RWPE2 (cell line): ENCODE data around the gene LPIN3.

Experiments used
- ATAC-seq: fragments of 200-7000 bp; cut with Tn5 transposase; 3 replicates; pipeline ENCODE4 v1.9.1; 2021; ENCODE audit warnings: low read depth
- DNase-seq: peaks from one replicate; pipeline ENCODE4 v3.0.0-alpha.2; 2020; ENCODE audit warnings: low spot score
- H3K27ac ChIP-seq: fragments of 450-650 bp; 2 replicates; pipeline ENCODE4 v1.5.1; 2017; ENCODE audit warnings: mild to moderate bottlenecking; ENCODE audit not compliant: poor library complexity, severe bottlenecking
- H3K27me3 ChIP-seq: fragments of 250-450 bp; sonication (Bioruptor Pico); 2 replicates; pipeline ENCODE4 v1.5.1; 2021; ENCODE audit warnings: mild to moderate bottlenecking, moderate library complexity; ENCODE audit not compliant: insufficient read depth, poor library complexity, severe bottlenecking
- H3K36me3 ChIP-seq: fragments of 250-450 bp; sonication (Bioruptor Pico); 2 replicates; pipeline ENCODE4 v1.5.1; 2020; ENCODE audit warnings: low read depth, mild to moderate bottlenecking, moderate library complexity
- H3K4me1 ChIP-seq: fragments of 250-450 bp; sonication (Bioruptor Pico); 2 replicates; pipeline ENCODE4 v1.5.1; 2021; ENCODE audit warnings: mild to moderate bottlenecking, moderate library complexity; ENCODE audit not compliant: insufficient read depth, poor library complexity, severe bottlenecking
- H3K4me3 ChIP-seq: fragments of 250-450 bp; sonication (Bioruptor Pico); 2 replicates; pipeline ENCODE4 v1.5.1; 2021; ENCODE audit warnings: mild to moderate bottlenecking, moderate library complexity; ENCODE audit not compliant: severe bottlenecking
- H3K9me3 ChIP-seq: fragments of 250-450 bp; sonication (Bioruptor Pico); 2 replicates; pipeline ENCODE4 v1.5.1; 2021; ENCODE audit warnings: mild to moderate bottlenecking, moderate library complexity; ENCODE audit not compliant: severe bottlenecking
- CTCF ChIP-seq: fragments of 450-650 bp; IDR thresholded peaks from one replicate; pipeline ENCODE4 v1.5.1; 2017; ENCODE audit warnings: mild to moderate bottlenecking, moderate library complexity; ENCODE audit not compliant: poor library complexity, severe bottlenecking

Gene LPIN3

GRCh38 chr20:41340327-41341055, at the start of gene LPIN3:
Gene LPIN3 (plus strand): TSS chr20:41340821. CDS start chr20:41345804, 4,983 bp downstream.
- peak within 1 kb of the TSS; percentile 40 for H3K4me3 ChIP-seq
- ATAC-seq: peak; percentile 90

GRCh38 chr20:41293269-41294037, 47.2 kb upstream of the LPIN3 start:
- DNase-seq: no peak
- peak overlapping the region; percentile 0 for H3K27ac ChIP-seq
- H3K36me3 ChIP-seq: peaks cover 2% of the 10 kb centered on the region; the same call in 1 of the 2 replicates
- peaks cover 14% of the 10 kb centered on the region for H3K4me1 ChIP-seq
- ATAC-seq: peak; percentile 49
- no peaks in the 10 kb centered on the region for H3K9me3 ChIP-seq
- H3K4me3 ChIP-seq: no peak overlapping the region
- H3K27me3 ChIP-seq: no peaks in the 10 kb centered on the region
- TF ChIP-seq CTCF: no peak

More at GRCh38 chr20:41340327-41341055, at the start of gene LPIN3:
- 0 out of 2 replicates have a peak, but pooled peaks cover 2% of the 10 kb centered on the region for H3K36me3 ChIP-seq
- no peaks in the 10 kb centered on the region for H3K9me3 ChIP-seq
- H3K27ac ChIP-seq: peak within 1 kb of the TSS; percentile 62
- peaks cover 8% of the 10 kb centered on the region for H3K4me1 ChIP-seq
- TF ChIP-seq CTCF: peak; percentile 99
- peak; percentile 100 for DNase-seq
- no peaks in the 10 kb centered on the region for H3K27me3 ChIP-seq

- H3K9me3 ChIP-seq: no peaks in the 10 kb centered on the region
- H3K27me3 ChIP-seq: no peaks in the 10 kb centered on the region
- TF ChIP-seq CTCF: no peak
- DNase-seq (no peak), ATAC-seq (0 out of 3 replicates have a peak, but pooled peaks have one; percentile 6)
- H3K4me3 ChIP-seq: no peak overlapping the region
- peaks cover 6% of the 10 kb centered on the region for H3K4me1 ChIP-seq
- no peaks in the 10 kb centered on the region for H3K36me3 ChIP-seq
- no peak overlapping the region for H3K27ac ChIP-seq
Measured at GRCh38 chr20:41299899-41300298, 40.7 kb upstream of the LPIN3 start.

- ATAC-seq (no peak), DNase-seq (no peak)
- Histone ChIP-seq H3K4me1 (peaks cover 6% of the 10 kb centered on the region), H3K4me3 (no peak overlapping the region), H3K9me3 (no peaks in the 10 kb centered on the region), H3K27me3 (no peaks in the 10 kb centered on the region), H3K27ac (no peak overlapping the region), H3K36me3 (no peaks in the 10 kb centered on the region)
- TF ChIP-seq CTCF: no peak
Measured at GRCh38 chr20:41300383-41300782, 40.2 kb upstream of the LPIN3 start.
